Endothelial cell of umbilical vein (primary cell): ENCODE measurements around the gene OR8B4.

Experiments
- EZH2 ChIP-seq: IDR thresholded peaks from 2 replicates; pipeline ENCODE4 v1.6.1; 2012; ENCODE audit warnings: borderline replicate concordance, low read depth, mild to moderate bottlenecking, moderate library complexity, low read length, inconsistent platforms; ENCODE audit not compliant: severe bottlenecking
- POLR2A ChIP-seq: IDR thresholded peaks from 2 replicates; pipeline ENCODE4 v1.6.1; 2012; ENCODE audit warnings: low read depth, mild to moderate bottlenecking, control low read depth, low read length
- POLR2AphosphoS5 ChIP-seq: IDR thresholded peaks from 2 replicates; pipeline ENCODE4 v1.6.1; 2012; ENCODE audit warnings: low read depth, mild to moderate bottlenecking, control low read depth, low read length, moderate library complexity; ENCODE audit not compliant: insufficient read depth

- TF ChIP-seq POLR2AphosphoS5 = no peak
- TF ChIP-seq EZH2 = no peak
- no peak for TF ChIP-seq POLR2A
Observed at GRCh38 chr11:124446916-124447315, 22.2 kb upstream of the OR8B4 start.
